Chondrocyte (in vitro differentiated cells): ENCODE results near the gene TMEM79. TPM values are rescaled to one million over a fixed set of nuclear protein-coding genes. Genes with fewer than 3 reads are reported as not detected.

Source experiments
- DNase-seq: peaks from one replicate; pipeline ENCODE4 v3.0.0; 2021; ENCODE audit warnings: mixed read lengths, low spot score
- H3K27ac Mint-ChIP-seq: one replicate; pipeline ENCODE4 v1.8.0; 2021; ENCODE audit warnings: mild to moderate bottlenecking, moderate library complexity, mixed read lengths; ENCODE audit not compliant: unreplicated experiment
- H3K27me3 Mint-ChIP-seq: 2 replicates; pipeline ENCODE4 v1.8.0; 2021; ENCODE audit warnings: low read depth, mixed read lengths
- H3K36me3 Mint-ChIP-seq: 2 replicates; pipeline ENCODE4 v1.8.0; 2021; ENCODE audit warnings: low read depth, mixed read lengths
- H3K4me1 Mint-ChIP-seq: 2 replicates; pipeline ENCODE4 v1.8.0; 2021; ENCODE audit warnings: low read depth, mild to moderate bottlenecking, mixed read lengths
- H3K4me3 Mint-ChIP-seq: one replicate; pipeline ENCODE4 v1.8.0; 2021; ENCODE audit warnings: mild to moderate bottlenecking, moderate library complexity, mixed read lengths; ENCODE audit not compliant: unreplicated experiment
- H3K9me3 Mint-ChIP-seq: 2 replicates; pipeline ENCODE4 v1.8.0; 2021; ENCODE audit warnings: low read depth, mixed read lengths
- total RNA-seq: library from RNA; stranded (reverse); gene quantifications from 3 replicates; pipeline ENCODE4 v1.2.1, GENCODE V29; 2021
- TF ChIP-seq, protein P1 (sequence below): fragments of 200-600 bp; sonication (generic); IDR thresholded peaks from 2 replicates; pipeline ENCODE4 v1.5.0; 2021; ENCODE audit warnings: antibody characterized with exemption, mild to moderate bottlenecking, moderate library complexity

TMEM79 gene
- total RNA-seq, 1 donor from 2014 or later = 1.7 TPM

- peaks cover 64% of the 10 kb centered on the region for H3K36me3 Mint-ChIP-seq
- TF ChIP-seq, protein P1, sequence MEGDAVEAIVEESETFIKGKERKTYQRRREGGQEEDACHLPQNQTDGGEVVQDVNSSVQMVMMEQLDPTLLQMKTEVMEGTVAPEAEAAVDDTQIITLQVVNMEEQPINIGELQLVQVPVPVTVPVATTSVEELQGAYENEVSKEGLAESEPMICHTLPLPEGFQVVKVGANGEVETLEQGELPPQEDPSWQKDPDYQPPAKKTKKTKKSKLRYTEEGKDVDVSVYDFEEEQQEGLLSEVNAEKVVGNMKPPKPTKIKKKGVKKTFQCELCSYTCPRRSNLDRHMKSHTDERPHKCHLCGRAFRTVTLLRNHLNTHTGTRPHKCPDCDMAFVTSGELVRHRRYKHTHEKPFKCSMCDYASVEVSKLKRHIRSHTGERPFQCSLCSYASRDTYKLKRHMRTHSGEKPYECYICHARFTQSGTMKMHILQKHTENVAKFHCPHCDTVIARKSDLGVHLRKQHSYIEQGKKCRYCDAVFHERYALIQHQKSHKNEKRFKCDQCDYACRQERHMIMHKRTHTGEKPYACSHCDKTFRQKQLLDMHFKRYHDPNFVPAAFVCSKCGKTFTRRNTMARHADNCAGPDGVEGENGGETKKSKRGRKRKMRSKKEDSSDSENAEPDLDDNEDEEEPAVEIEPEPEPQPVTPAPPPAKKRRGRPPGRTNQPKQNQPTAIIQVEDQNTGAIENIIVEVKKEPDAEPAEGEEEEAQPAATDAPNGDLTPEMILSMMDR = no peak
- H3K4me1 Mint-ChIP-seq = peaks cover 14% of the 10 kb centered on the region
- no peaks in the 10 kb centered on the region for H3K9me3 Mint-ChIP-seq
- H3K27ac Mint-ChIP-seq = peak overlapping the region; percentile 58
- H3K27me3 Mint-ChIP-seq = no peaks in the 10 kb centered on the region
- H3K4me3 Mint-ChIP-seq = no peak overlapping the region
- DNase-seq = peak; percentile 27
These were observed 21.5 kb upstream of the TMEM79 start for GRCh38 chr1:156262461-156263287.

GRCh38 chr1:156263288-156263655 lies 20.9 kb upstream of the TMEM79 start:
- H3K4me1 Mint-ChIP-seq = peaks cover 14% of the 10 kb centered on the region
- H3K9me3 Mint-ChIP-seq = no peaks in the 10 kb centered on the region
- H3K4me3 Mint-ChIP-seq = no peak overlapping the region
- peak; percentile 78 for DNase-seq
- TF ChIP-seq, protein P1 = no peak
- H3K27me3 Mint-ChIP-seq = no peaks in the 10 kb centered on the region
- peaks cover 66% of the 10 kb centered on the region for H3K36me3 Mint-ChIP-seq
- H3K27ac Mint-ChIP-seq = no peak overlapping the region

DNA sequence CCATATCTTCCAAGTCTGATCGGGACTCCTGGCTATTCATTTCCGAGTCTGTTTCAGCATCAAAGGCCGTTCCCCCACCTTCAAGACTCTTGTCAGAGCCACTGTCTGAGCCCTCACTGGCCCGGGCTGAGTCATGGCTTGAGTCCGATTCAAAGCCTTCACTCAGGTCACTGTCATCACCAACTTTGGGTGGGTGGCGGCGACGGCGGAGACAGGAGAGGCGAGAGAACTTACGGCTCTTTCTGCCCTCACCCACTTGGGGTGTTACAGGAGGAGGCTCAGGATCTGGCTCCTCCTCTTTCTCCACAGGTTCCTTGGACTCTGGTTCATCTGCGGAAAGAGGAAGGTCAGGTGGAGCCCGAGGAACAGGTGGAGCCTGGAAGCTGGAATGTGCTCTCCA lies 18.1 kb upstream of the TMEM79 start:
- Mint-ChIP-seq H3K36me3 (peaks cover 59% of the 10 kb centered on the region), H3K4me1 (peaks cover 14% of the 10 kb centered on the region), H3K27ac (no peak overlapping the region), H3K9me3 (no peaks in the 10 kb centered on the region), H3K4me3 (no peak overlapping the region), H3K27me3 (no peaks in the 10 kb centered on the region)
- DNase-seq = no peak
- TF ChIP-seq, protein P1 = no peak

DNA sequence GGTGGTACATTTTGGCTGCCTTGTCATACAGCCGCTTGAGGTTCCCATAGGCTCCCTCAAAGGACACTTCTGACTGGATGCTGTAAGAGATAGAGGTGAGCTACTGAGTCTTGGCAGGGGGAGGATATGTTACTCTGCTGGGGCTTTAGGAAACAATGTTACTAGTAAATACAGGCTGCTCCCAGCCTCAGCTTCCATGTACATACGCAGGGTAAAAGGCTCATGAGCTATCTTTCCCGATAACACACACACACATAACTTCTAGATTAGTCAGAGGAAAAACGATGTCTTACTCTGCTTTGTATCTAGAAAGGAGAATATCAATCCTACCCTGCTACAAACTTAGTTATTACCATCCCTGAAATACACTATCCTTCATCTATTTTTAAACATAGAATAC lies 15.8 kb upstream of the TMEM79 start:
- H3K4me3 Mint-ChIP-seq = no peak overlapping the region
- H3K9me3 Mint-ChIP-seq = no peaks in the 10 kb centered on the region

DNA sequence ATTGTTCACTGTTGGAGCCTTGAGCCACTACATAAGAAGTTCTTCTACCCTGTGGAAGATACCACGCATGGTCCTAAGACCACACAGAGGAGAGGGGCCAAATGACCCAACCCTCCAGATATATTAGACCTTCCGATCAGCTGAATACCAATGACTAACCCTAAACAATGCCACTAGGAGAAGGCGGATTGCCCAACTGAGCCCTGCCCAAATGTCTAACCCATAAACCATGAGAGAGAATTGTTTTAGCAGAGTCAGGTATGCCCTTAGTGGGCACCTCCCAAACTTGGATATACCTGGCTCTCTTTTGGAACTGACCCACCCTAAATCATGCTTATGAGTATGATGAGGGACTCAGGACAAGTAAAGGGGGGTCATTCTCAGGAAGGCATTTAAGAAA lies 13.8 kb upstream of the TMEM79 start:
- Mint-ChIP-seq H3K4me3 (no peak overlapping the region), H3K36me3 (peaks cover 65% of the 10 kb centered on the region), H3K9me3 (no peaks in the 10 kb centered on the region), H3K27ac (no peak overlapping the region), H3K4me1 (no peaks in the 10 kb centered on the region), H3K27me3 (no peaks in the 10 kb centered on the region)
- TF ChIP-seq, protein P1 = no peak
- DNase-seq = no peak

More for the DNA sequence above, 15.8 kb upstream of the TMEM79 start:
- Mint-ChIP-seq H3K4me1 (peaks cover 5% of the 10 kb centered on the region), H3K36me3 (peaks cover 58% of the 10 kb centered on the region), H3K27me3 (no peaks in the 10 kb centered on the region), H3K27ac (peak overlapping the region; percentile 1)
- TF ChIP-seq, protein P1 = no peak
- DNase-seq = no peak
